GM12891 (cell line): ENCODE data around the gene CBARP.

ENCODE experiments used
- POLR2A ChIP-seq: IDR thresholded peaks from 2 replicates; pipeline ENCODE4 v1.6.1; 2011; ENCODE audit warnings: low read depth, low read length, control low read depth
- POLR2AphosphoS5 ChIP-seq: IDR thresholded peaks from 2 replicates; pipeline ENCODE4 v1.6.1; 2011; ENCODE audit warnings: low read depth, low read length, control low read depth

- TF ChIP-seq POLR2A (no peak), POLR2AphosphoS5 (no peak)
These were observed 15.2 kb upstream of the CBARP start for GRCh38 chr19:1252821-1253513.
